Fibroblast of peridontal ligament (primary cell): ENCODE measurements around the gene RAB17.
"Not testable (repeated sequence)": the region's sequence is repeated elsewhere in the genome, so short reads cannot be mapped to it uniquely, and the experiment has no call there.

Experiments
- DNase-seq: peaks from one replicate; pipeline ENCODE4 v3.0.0-alpha.2; 2010; ENCODE audit errors: extremely low read depth

Gene RAB17

DNA sequence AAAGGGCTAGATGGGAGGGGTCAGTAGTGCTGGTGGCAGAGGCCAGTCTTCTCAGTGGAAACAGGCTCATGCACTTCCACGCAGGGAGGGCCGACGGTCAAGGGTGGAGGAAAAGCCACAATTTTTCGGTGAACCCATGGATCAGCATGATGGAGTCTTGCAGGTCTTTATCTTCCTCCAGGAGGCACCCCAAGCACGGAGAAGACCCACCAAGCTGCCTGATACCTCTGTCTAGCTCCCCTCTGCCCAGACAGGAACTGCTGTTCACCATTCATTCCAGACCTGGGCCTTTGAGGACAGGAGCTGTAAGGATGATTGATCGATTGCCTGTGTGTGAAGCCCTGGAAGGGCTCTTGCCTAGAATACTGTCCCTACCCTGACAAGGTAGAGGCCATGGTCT lies 34.0 kb upstream of the RAB17 start:
- no peak for DNase-seq

- no peak for DNase-seq
These were observed 33.2 kb upstream of the RAB17 start for GRCh38 chr2:237623428-237624403.

GRCh38 chr2:237618449-237618848 lies 27.9 kb upstream of the RAB17 start:
- peak; percentile 80 for DNase-seq

- no peak for DNase-seq
These were observed 27.1 kb upstream of the RAB17 start for GRCh38 chr2:237617587-237617982.

- peak; percentile 93 for DNase-seq
These were observed 26.4 kb upstream of the RAB17 start for GRCh38 chr2:237616734-237617586.

DNA sequence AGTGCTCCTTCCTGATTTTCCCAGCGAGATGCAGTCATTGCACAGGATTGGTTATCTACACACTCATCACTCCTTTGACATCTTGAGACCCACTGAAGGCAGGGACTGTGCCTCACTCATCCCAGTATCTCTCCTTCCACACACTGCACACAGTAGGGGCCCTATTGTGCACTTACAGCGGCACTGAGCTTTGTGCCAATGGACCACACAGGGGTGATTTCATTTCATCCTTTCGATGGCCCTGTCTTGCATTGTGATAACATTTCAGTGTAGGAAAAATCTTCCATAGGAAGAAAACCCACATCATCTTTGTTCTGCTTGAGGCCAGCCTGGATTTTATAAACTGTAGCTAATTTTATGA lies 25.8 kb upstream of the RAB17 start:
- no peak for DNase-seq

GRCh38 chr2:237615631-237616249 lies 25.2 kb upstream of the RAB17 start:
- DNase-seq = no peak

DNA sequence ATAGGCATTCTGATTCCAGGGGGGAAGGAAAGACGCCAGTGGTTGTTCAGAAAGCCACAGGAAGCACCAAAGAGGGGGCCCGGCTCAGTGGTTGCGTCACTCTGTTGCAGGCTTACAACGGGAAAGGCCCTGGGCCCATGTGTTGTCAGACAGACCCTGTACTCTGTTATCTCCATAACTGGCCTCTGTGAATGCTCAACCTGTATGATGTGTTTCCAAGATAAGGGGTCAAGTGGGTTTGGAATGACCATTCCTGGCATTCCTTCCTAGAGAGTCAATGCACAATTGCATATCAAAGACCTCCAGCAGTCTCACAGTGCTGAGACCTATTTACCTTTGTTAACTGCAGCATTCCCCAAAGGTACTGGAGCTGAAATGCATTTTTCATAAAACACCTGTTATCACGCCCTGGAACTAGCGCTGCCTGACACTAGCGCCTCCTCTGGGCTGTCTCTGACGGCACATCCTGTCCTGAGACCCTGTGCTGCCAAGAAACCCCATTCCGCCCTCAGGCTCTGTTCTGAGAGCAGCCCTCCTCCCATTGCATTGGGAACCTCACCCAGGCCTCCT lies 23.7 kb upstream of the RAB17 start:
- DNase-seq = no peak

- DNase-seq = no peak
These were observed 23.1 kb upstream of the RAB17 start for GRCh38 chr2:237613679-237614078.

- DNase-seq = no peak
These were observed 22.2 kb upstream of the RAB17 start for GRCh38 chr2:237612527-237613357.

DNA sequence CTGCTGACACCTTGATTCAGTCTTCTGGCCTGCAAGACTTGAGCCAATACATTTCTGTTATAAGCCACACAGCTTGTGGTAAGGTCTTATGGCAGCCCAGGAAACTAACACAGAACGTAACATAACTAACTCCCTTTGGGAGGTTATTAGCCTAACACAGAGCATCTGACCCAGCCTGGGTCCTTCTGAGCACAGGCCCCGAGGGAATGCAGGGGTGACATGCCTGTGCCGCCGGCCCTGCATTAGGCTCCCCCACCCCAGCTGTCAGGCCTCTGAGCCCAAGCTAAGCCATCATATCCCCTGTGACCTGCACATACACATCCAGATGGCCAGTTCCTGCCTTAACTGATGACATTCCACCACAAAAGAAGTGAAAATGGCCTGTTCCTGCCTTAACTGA lies 16.0 kb upstream of the RAB17 start:
- DNase-seq = not testable (repeated sequence)

- no peak for DNase-seq
These were observed 14.4 kb upstream of the RAB17 start for GRCh38 chr2:237604960-237605359.

DNA sequence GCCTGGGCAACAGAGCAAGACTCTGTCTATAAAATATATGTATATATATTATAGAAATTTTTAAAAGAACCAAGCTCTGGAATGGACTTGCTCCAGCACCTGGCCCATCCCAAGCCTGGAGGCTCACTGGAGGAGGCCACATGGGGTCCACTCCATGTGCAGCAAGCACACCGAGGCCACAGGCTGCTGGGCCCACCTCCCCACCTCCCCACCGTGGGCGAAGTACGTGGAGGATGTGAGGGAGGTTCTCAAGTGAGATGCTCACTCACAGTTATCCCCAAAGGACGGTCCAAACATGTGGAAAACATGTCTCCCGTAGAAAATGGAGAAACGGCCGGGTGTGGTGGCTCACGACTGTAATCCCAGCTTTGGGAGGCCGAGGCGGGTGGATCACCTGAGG lies 13.9 kb upstream of the RAB17 start:
- DNase-seq = no peak

- peak; percentile 49 for DNase-seq
These were observed 13.3 kb upstream of the RAB17 start for GRCh38 chr2:237603718-237604362.

DNA sequence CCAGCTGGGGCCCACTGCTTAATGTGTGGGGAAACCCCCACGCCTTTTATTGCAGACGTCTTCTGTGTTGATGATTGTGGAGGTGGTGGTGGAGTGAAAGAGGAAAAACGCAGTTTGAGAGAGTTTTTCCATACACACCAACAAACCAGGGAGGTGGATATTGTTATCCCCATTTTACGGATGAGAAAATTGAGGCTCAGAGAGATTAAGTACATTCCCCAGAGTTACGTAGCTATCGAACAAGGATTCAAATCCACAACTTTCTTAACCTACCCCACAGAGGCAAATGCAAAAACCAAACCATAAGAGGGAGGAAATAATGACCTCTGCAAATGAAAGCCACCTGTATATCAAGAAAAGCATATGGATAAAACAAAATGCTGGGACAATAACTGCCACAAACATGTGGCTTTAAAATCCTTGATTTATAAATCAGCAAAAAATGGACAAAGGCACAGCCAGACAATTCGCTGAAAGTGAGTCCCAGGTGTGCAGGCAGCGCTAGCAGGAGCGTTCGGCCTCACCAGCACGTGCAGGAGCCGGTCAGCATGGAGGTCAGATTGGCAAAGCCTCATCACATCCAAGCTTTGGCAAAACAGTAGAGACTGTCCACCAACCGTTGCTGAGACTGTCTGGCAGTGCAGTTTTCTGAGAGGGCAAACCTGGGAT lies 12.6 kb upstream of the RAB17 start:
- DNase-seq = no peak

GRCh38 chr2:237602409-237602808 lies 11.9 kb upstream of the RAB17 start:
- DNase-seq = no peak

DNA sequence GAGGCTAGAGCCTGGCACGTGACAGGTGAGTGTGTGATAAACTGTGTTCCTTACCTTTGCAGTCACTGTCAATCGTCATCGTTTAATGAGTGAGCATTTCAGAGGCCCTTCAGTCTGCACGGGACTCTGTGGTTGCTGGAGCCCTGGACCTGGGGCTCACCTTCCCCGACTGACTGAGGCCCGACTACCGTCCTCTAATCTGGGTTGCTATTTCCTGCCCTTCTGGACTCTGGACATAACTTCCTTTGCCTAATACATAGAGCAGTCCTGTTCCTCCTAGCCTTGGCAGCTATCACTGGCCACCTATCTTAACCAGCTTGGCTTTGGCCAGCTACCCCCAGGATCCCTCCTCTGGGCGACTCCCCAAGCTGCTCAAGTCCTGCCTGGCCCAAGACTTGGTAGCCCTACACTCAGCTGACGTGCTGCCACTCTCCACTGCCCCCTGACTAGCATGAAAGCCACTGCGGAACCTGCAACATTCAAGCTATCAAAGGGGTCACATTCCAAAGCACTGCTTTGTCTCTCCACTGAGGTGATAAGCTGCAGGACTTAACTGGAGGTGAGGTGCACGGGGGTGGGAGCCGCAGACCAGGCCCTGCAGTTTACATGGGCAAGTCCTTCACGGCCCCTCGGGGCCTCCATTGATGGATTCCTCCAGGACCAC lies 11.1 kb upstream of the RAB17 start:
- DNase-seq = no peak

DNA sequence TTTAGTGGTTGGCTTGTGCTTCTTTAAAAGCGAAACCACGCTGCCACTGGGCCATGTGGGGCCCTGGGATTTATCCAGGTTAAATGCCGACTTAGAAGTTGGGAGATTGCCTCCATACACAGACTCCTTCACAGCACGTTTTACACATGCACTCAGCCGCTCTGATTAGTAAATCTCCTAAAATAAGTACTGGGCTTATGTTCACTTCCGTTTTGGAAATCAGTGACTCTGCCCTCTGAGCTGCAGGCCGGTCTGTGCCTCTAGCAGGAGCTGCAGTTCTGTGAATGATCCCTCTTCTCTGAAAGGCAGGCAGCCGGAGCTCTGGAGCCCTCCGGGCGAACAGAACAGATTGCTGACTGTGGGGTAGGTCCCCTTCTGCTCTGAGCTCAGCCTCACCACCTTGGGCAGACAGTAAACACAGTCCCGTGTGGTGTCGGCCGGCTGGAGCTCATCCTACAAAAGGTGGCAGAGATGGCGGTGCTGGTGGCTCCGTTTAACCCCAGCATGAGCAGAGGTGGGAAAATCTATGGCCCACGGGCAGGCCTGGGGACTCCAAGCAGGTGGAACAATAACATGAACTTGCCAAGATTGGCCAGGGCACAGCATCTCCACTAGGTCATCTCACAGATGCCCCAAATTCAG lies 9.8 kb upstream of the RAB17 start:
- peak; percentile 79 for DNase-seq
